B cell (primary cell): ENCODE data around the gene KCNH3. TPM values are rescaled to one million over a fixed set of nuclear protein-coding genes. Genes with fewer than 3 reads are reported as not detected.

Experiments used
- ATAC-seq: fragments of 200-7000 bp; cut with Tn5 transposase; one replicate; pipeline ENCODE4 v1.10.0; 2021; ENCODE audit warnings: low read depth, mild to moderate bottlenecking, moderate number of reproducible peaks, moderate library complexity
- CTCF ChIA-PET: fragments of 350-600 bp; sonication (Branson Sonifier 250); formaldehyde crosslinking; loops from one replicate; lab custom pipeline; 2021; ENCODE audit warnings: antibody characterized with exemption, inconsistent platforms; lab: Charles Lee
- POLR2A ChIA-PET: fragments of 350-600 bp; sonication (Branson Sonifier 250); formaldehyde crosslinking; loops from one replicate; lab custom pipeline; 2021; ENCODE audit warnings: antibody characterized with exemption; lab: Charles Lee
- DNase-seq: peaks from one replicate; pipeline ENCODE4 v3.0.0; 2013
- H2AFZ ChIP-seq: 2 replicates; pipeline ENCODE4 v1.6.1; 2012; ENCODE audit warnings: mild to moderate bottlenecking, low read depth, low read length; ENCODE audit not compliant: insufficient read depth, poor library complexity, severe bottlenecking
- H3K27ac ChIP-seq, 2 donors: 1 replicate in 1 of 2; 2 replicates in 1 of 2; pipeline ENCODE4 v1.5.1; 2012 to 2013; ENCODE audit warnings: low read length in 2 of 2, mild to moderate bottlenecking in 2 of 2, moderate library complexity in 1 of 2
- H3K27me3 ChIP-seq, 4 experiments: fragments of 200-600 bp in 1 of 4; sonication (generic) in 1 of 4; replicated peaks in 1 of 4; 1 replicate in 2 of 4; 2 replicates in 2 of 4; pipeline versions ENCODE4 v1.6.1 to v1.7.0; 2013 to 2016; ENCODE audit warnings: low read length in 3 of 4, mild to moderate bottlenecking in 2 of 4, mixed read lengths in 1 of 4, moderate library complexity in 1 of 4; ENCODE audit not compliant: insufficient read depth in 4 of 4, control insufficient read depth in 3 of 4; ENCODE audit errors: control extremely low read depth in 1 of 4
- H3K36me3 ChIP-seq, 2 experiments: replicated peaks in 1 of 2; 1 replicate in 1 of 2; 2 replicates in 1 of 2; pipeline versions ENCODE4 v1.6.1 to v1.7.1; 2013; ENCODE audit warnings: low read length in 1 of 2; ENCODE audit not compliant: insufficient read depth in 2 of 2, control insufficient read depth in 1 of 2; ENCODE audit errors: control extremely low read depth in 1 of 2, extremely low read depth in 1 of 2
- H3K4me1 ChIP-seq, 2 donors: fragments of 200-600 bp in 1 of 2; sonication (generic) in 1 of 2; 1 replicate in 1 of 2; 2 replicates in 1 of 2; pipeline versions ENCODE4 v1.5.1 to v1.6.1; 2013 to 2017; ENCODE audit warnings: low read length in 2 of 2; ENCODE audit not compliant: control insufficient read depth in 2 of 2, insufficient read depth in 2 of 2
- H3K4me2 ChIP-seq: replicated peaks from 2 replicates; pipeline ENCODE3; 2012; ENCODE audit warnings: mild to moderate bottlenecking, low read depth, low read length; ENCODE audit not compliant: poor library complexity, severe bottlenecking
- H3K4me3 ChIP-seq, 5 experiments: fragments of 200-600 bp in 1 of 5; sonication (generic) in 1 of 5; 1 replicate in 3 of 5; 2 replicates in 2 of 5; pipeline versions ENCODE4 v1.5.1 to v1.7.0; 2011 to 2016; ENCODE audit warnings: low read length in 4 of 5, mild to moderate bottlenecking in 4 of 5, low read depth in 2 of 5, control low read depth in 1 of 5, moderate library complexity in 1 of 5; ENCODE audit not compliant: insufficient read depth in 1 of 5; ENCODE audit errors: control extremely low read depth in 1 of 5, extremely low read depth in 1 of 5
- H3K79me2 ChIP-seq: fragments of 200-600 bp; sonication (generic); one replicate; pipeline ENCODE4 v1.6.0; 2016; ENCODE audit warnings: low read length; ENCODE audit not compliant: control insufficient read depth, insufficient read depth
- H3K9ac ChIP-seq: fragments of 200-600 bp; sonication (generic); 2 replicates; pipeline ENCODE4 v1.6.1; 2017; ENCODE audit warnings: mild to moderate bottlenecking, low read length, moderate library complexity
- H3K9me3 ChIP-seq, 3 donors: one replicate each; pipeline versions ENCODE4 v1.6.1 to v1.7.1; 2013; ENCODE audit warnings: low read length in 2 of 3; ENCODE audit not compliant: control insufficient read depth in 2 of 3, insufficient read depth in 1 of 3; ENCODE audit errors: control extremely low read depth in 1 of 3
- H4K20me1 ChIP-seq: 2 replicates; pipeline ENCODE4 v1.6.0; 2012; ENCODE audit warnings: mild to moderate bottlenecking, low read length; ENCODE audit not compliant: insufficient read depth, control insufficient read depth, poor library complexity, severe bottlenecking
- H3K27ac Mint-ChIP-seq: one replicate; pipeline ENCODE4 v1.8.0; 2021; ENCODE audit warnings: mixed read lengths
- H3K27me3 Mint-ChIP-seq: one replicate; pipeline ENCODE4 v1.8.0; 2021; ENCODE audit warnings: mixed read lengths
- H3K4me1 Mint-ChIP-seq: one replicate; pipeline ENCODE4 v1.8.0; 2021; ENCODE audit warnings: mixed read lengths
- H3K4me3 Mint-ChIP-seq: one replicate; pipeline ENCODE4 v1.8.0; 2021; ENCODE audit warnings: mixed read lengths
- H3K9me3 Mint-ChIP-seq: one replicate; pipeline ENCODE4 v1.8.0; 2022; ENCODE audit warnings: mixed read lengths; ENCODE audit not compliant: insufficient read depth
- EZH2 ChIP-seq: IDR thresholded peaks from 2 replicates; pipeline ENCODE4 v1.6.1; 2012; ENCODE audit warnings: borderline replicate concordance, low read depth, mild to moderate bottlenecking, moderate library complexity, low read length; ENCODE audit not compliant: insufficient read depth, poor library complexity, severe bottlenecking
- WGBS: methylation state at CpG from one replicate; pipeline ENCODE4 v1.1.5; 2013; ENCODE audit warnings: missing lambda C conversion rate; ENCODE audit not compliant: insufficient coverage; 5-methylcytosine and 5-hydroxymethylcytosine counted together
- intact Hi-C: fragments of 100-400 bp; cut with micrococcal nuclease; formaldehyde crosslinking; loops from one replicate; pipeline ENCODE4 v1.10.0; 2022
- polyA plus RNA-seq: library from polyadenylated mRNA; depleted of rRNA; stranded (reverse); fragments of >200 nt; gene quantifications from 2 replicates; pipeline ENCODE4 v1.2.3, GENCODE V29; 2012
- total RNA-seq, 2 donors: library from RNA; stranded (reverse); fragments of 120-200 nt in 1 of 2; gene quantifications; 1 replicate in 1 of 2; 2 replicates in 1 of 2; pipeline versions ENCODE4 v1.2.3 to v1.2.4, GENCODE V29; 2013 to 2022
- TF ChIP-seq, protein P1 (sequence below): fragments of 200-600 bp; IDR thresholded peaks from one replicate; pipeline ENCODE4 v1.8.0; 2022; ENCODE audit warnings: antibody characterized with exemption, mild to moderate bottlenecking

The KCNH3 gene
- total and polyA plus RNA-seq, 2 donors (not counting 1 experiment from before 2014, with no cell fraction given): 0.49 to 0.54 TPM

DNA sequence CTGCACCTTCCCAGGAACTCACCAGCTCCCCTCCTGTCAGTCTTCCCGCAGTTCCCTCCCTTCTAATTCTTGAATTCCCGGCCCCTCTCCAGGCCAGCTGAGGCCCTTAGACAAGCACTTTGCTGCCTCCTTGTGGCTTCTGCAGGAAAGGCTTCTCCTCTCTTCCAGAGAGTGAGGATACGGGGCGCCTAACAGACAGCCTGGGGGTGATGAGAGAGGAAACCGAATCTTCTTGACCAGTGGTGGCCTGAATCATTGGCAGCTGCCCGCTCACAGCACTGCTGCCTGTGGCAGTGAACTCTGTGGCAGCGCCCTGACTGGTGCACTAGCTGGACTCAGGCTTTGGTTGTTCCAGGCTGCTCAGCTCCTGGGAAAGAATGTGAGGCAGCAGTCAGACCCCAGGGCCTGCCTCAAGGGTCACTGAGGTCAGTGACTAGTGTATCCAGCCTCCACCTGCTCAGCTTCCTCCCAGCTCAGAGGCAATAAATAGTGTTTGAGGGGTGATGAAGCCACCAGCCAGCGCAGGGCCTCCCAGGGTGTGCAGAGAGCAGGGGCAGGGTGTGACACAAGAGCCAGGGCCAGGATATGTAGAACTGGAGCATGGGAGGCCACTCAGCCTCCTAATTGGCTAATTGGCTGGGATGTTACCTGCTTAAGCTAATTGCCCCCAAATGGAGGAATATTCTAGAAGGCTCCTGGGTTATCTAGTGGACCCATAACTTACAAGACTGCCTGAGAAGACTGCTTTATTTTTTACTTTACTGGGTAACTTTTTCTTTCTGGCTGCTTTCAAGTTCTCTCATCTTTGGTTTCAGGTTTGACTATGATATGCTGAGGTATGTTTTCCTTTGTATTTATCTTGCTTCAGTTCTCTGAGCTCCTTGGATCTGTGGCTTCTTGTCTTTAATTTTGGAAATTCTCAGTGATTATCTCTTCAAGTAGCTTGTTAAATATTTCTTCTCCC, 42.0 kb downstream of the KCNH3 start:
- Histone ChIP-seq H3K79me2 (peaks cover 8% of the 10 kb centered on the region), H3K4me2 (no peak overlapping the region), H3K4me3 (no peak overlapping the region), H4K20me1 (peaks cover 15% of the 10 kb centered on the region), H3K4me1 (no peaks in the 10 kb centered on the region), H3K9ac (no peak overlapping the region), H3K27me3 (no peaks in the 10 kb centered on the region), H2AFZ (no peak overlapping the region), H3K9me3 (no peaks in the 10 kb centered on the region), H3K27ac (no peak overlapping the region), H3K36me3 (peaks cover 0 to 16% of the 10 kb centered on the region in 2 experiments)
- no peaks in the 10 kb centered on the region for H3K27me3 Mint-ChIP-seq
- H3K4me3 Mint-ChIP-seq: no peak overlapping the region
- TF ChIP-seq, protein P1, sequence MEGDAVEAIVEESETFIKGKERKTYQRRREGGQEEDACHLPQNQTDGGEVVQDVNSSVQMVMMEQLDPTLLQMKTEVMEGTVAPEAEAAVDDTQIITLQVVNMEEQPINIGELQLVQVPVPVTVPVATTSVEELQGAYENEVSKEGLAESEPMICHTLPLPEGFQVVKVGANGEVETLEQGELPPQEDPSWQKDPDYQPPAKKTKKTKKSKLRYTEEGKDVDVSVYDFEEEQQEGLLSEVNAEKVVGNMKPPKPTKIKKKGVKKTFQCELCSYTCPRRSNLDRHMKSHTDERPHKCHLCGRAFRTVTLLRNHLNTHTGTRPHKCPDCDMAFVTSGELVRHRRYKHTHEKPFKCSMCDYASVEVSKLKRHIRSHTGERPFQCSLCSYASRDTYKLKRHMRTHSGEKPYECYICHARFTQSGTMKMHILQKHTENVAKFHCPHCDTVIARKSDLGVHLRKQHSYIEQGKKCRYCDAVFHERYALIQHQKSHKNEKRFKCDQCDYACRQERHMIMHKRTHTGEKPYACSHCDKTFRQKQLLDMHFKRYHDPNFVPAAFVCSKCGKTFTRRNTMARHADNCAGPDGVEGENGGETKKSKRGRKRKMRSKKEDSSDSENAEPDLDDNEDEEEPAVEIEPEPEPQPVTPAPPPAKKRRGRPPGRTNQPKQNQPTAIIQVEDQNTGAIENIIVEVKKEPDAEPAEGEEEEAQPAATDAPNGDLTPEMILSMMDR: peak; percentile 70
- TF ChIP-seq EZH2: no peak
- ChIA-PET POLR2A (no interaction called here), CTCF (interaction anchor here (0.6 to 3.9 kb wide), 12 partner anchors 9 to 292 kb away, joined by 3 to 34 read pairs (median 3); partner anchors contain the start of gene PRPF40B)
- H3K27ac Mint-ChIP-seq: no peak overlapping the region
- ATAC-seq (peak; percentile 61), DNase-seq (peak; percentile 60)
- H3K4me1 Mint-ChIP-seq: peaks cover 5% of the 10 kb centered on the region
- intact Hi-C loops: loop anchor here (1.0 to 5.0 kb wide), 3 partner anchors 42 to 294 kb away; partner anchors contain the start of gene PRPF40B
- no peaks in the 10 kb centered on the region for H3K9me3 Mint-ChIP-seq
- 67% methylated on average over 7 of the region's 8 CpGs for WGBS

GRCh38 chr12:49582201-49582600, 43.4 kb downstream of the KCNH3 start:
- no CpG with 5 or more reads among the region's 1 CpG for WGBS
- no peaks in the 10 kb centered on the region for H3K4me1 ChIP-seq
- no peak overlapping the region for H3K27ac Mint-ChIP-seq
- H3K9me3 ChIP-seq: no peaks in the 10 kb centered on the region
- no peaks in the 10 kb centered on the region for H3K9me3 Mint-ChIP-seq
- no peak overlapping the region for H3K4me3 Mint-ChIP-seq
- DNase-seq (no peak), ATAC-seq (no peak)
- intact Hi-C loops: loop anchor here (5.0 kb wide), 1 partner anchor 295 kb away; no protein-coding TSS in a partner anchor
- peaks cover 0 to 17% of the 10 kb centered on the region in 2 experiments for H3K36me3 ChIP-seq
- no peak overlapping the region for H3K4me3 ChIP-seq
- peaks cover 5% of the 10 kb centered on the region for H3K4me1 Mint-ChIP-seq
- H3K79me2 ChIP-seq: peaks cover 8% of the 10 kb centered on the region
- H4K20me1 ChIP-seq: peaks cover 15% of the 10 kb centered on the region
- no peak overlapping the region for H3K27ac ChIP-seq
- no peaks in the 10 kb centered on the region for H3K27me3 Mint-ChIP-seq
- no peaks in the 10 kb centered on the region for H3K27me3 ChIP-seq
- H2AFZ ChIP-seq: no peak overlapping the region
- TF ChIP-seq, protein P1: no peak
- CTCF ChIA-PET: interaction anchor here (1.1 to 3.9 kb wide), 4 partner anchors 17 to 241 kb away, joined by 3 to 34 read pairs (median 7); no protein-coding TSS in a partner anchor
- H3K4me2 ChIP-seq: no peak overlapping the region
- no peak overlapping the region for H3K9ac ChIP-seq
- POLR2A ChIA-PET: no interaction called here
